CD4-positive, CD25-positive, alpha-beta regulatory T cell (primary cell): Measurements from ENCODE around the gene ADORA1. TPM values are rescaled to one million over a fixed set of nuclear protein-coding genes. Genes with fewer than 3 reads are reported as not detected.

Experiments
- ATAC-seq, 2 donors: fragments of 150-1000 bp; cut with Tn5 transposase; one replicate each; pipeline ENCODE4 v1.10.0; 2021; ENCODE audit warnings: low read depth in 2 of 2, moderate number of reproducible peaks in 2 of 2, moderate library complexity in 1 of 2
- DNase-seq, 3 donors: peaks; one replicate each; pipeline versions ENCODE4 v3.0.0 to v3.0.0-alpha.2; 2012 to 2022; ENCODE audit warnings: mixed read lengths in 1 of 3
- H3K27ac ChIP-seq: one replicate; pipeline ENCODE4 v1.7.0; 2013; ENCODE audit warnings: mild to moderate bottlenecking, low read length; ENCODE audit not compliant: insufficient read depth, poor library complexity, severe bottlenecking
- H3K27me3 ChIP-seq: one replicate; pipeline ENCODE4 v1.7.0; 2013; ENCODE audit warnings: low read length; ENCODE audit not compliant: control insufficient read depth, insufficient read depth
- H3K36me3 ChIP-seq: one replicate; pipeline ENCODE4 v1.7.0; 2013; ENCODE audit warnings: mild to moderate bottlenecking, low read length, moderate library complexity; ENCODE audit not compliant: control insufficient read depth, insufficient read depth
- H3K4me1 ChIP-seq: 2 replicates; pipeline ENCODE4 v1.7.0; 2013; ENCODE audit warnings: mild to moderate bottlenecking, low read length; ENCODE audit not compliant: insufficient read depth, control insufficient read depth, poor library complexity, severe bottlenecking
- H3K4me3 ChIP-seq: one replicate; pipeline ENCODE4 v1.7.0; 2013; ENCODE audit warnings: low read depth, mild to moderate bottlenecking, low read length, moderate library complexity
- H3K9me3 ChIP-seq, 2 experiments: 1 replicate in 1 of 2; 2 replicates in 1 of 2; pipeline ENCODE4 v1.7.0; 2013; ENCODE audit warnings: low read length in 2 of 2, mild to moderate bottlenecking in 1 of 2, moderate library complexity in 1 of 2; ENCODE audit not compliant: control insufficient read depth in 2 of 2
- H3K27ac Mint-ChIP-seq, 3 donors: one replicate each; pipeline ENCODE4 v1.8.0; 2020 to 2022; ENCODE audit warnings: mild to moderate bottlenecking in 3 of 3, mixed read lengths in 3 of 3, moderate library complexity in 2 of 3
- H3K27me3 Mint-ChIP-seq: one replicate; pipeline ENCODE4 v1.8.0; 2022; ENCODE audit warnings: mild to moderate bottlenecking, mixed read lengths
- H3K36me3 Mint-ChIP-seq: one replicate; pipeline ENCODE4 v1.8.0; 2020; ENCODE audit warnings: mixed read lengths
- H3K4me1 Mint-ChIP-seq, 4 donors: one replicate each; pipeline ENCODE4 v1.8.0; 2020 to 2022; ENCODE audit warnings: mixed read lengths in 4 of 4, mild to moderate bottlenecking in 1 of 4
- H3K4me3 Mint-ChIP-seq, 4 donors: one replicate each; pipeline ENCODE4 v1.8.0; 2020 to 2022; ENCODE audit warnings: mild to moderate bottlenecking in 4 of 4, mixed read lengths in 4 of 4, moderate library complexity in 3 of 4
- H3K9me3 Mint-ChIP-seq, 7 donors: one replicate each; pipeline ENCODE4 v1.8.0; 2020 to 2022; ENCODE audit warnings: mixed read lengths in 7 of 7, mild to moderate bottlenecking in 3 of 7, moderate library complexity in 2 of 7
- polyA plus RNA-seq, 4 donors: library from polyadenylated mRNA; unstranded; fragments of 300-500 nt; fragmentation: Illumina TruSeq; gene quantifications; one replicate each; pipeline ENCODE4 v1.2.3, GENCODE V29; 2021
- total RNA-seq: library from RNA; stranded (reverse); gene quantifications from one replicate; pipeline ENCODE4 v1.2.3, GENCODE V29; 2022

Gene ADORA1
- total and polyA plus RNA-seq, 5 donors from 2014 or later: not detected

DNA sequence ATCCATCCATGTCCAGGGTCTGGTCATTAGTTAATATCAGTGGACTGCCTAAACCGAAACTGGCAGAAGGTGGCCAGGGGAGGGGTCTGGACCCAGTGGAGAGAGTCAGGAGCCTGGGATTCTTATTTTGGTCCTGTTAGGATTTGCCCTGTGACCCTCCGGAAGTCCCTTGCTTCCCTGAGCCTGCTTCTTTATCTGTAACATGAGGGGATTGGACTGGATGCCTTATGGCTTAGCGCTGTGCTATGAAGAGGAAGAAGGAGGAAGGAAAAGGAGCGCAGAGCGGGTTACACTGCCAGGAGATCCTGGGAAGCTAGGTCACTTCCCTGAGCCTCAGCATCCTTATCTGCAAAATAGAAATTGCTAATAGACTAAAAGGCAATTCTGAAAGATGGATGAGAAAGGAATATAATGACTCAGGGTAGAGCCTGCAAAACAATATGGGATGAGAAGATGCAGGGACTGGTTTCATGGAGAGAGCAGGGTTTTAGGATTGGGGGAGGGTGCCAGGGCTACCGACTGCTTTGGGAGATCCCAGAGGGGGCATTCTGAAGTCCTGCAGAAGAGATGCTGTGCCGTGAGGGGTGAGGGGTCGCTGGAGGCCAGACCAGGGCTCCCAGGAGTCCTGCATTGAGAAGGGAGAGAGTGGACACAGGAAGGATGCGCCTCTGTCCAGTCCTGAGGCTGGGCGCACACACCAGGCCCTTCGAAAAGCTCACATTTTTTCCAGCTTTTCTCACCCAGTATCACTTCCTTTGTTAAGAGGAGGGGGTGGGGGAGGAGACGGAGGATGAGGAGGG is 460 bp upstream of the ADORA1 start:
- Mint-ChIP-seq H3K4me3 (peak overlapping the region in 2 of 4 donors; percentile 24 to 41), H3K27me3 (peaks cover 44% of the 10 kb centered on the region), H3K36me3 (no peaks in the 10 kb centered on the region), H3K4me1 (peaks cover 0 to 10% (median 3%) of the 10 kb centered on the region in 4 donors), H3K9me3 (peaks cover 0 to 1% (median 0%) of the 10 kb centered on the region in 7 donors), H3K27ac (peak overlapping the region in 1 of 3 donors; percentile 29)
- Histone ChIP-seq H3K9me3 (no peaks in the 10 kb centered on the region), H3K4me3 (no peak overlapping the region), H3K4me1 (no peaks in the 10 kb centered on the region), H3K27ac (no peak overlapping the region), H3K27me3 (peaks cover 4% of the 10 kb centered on the region), H3K36me3 (no peaks in the 10 kb centered on the region)
- ATAC-seq (no peak), DNase-seq (no peak)

DNA sequence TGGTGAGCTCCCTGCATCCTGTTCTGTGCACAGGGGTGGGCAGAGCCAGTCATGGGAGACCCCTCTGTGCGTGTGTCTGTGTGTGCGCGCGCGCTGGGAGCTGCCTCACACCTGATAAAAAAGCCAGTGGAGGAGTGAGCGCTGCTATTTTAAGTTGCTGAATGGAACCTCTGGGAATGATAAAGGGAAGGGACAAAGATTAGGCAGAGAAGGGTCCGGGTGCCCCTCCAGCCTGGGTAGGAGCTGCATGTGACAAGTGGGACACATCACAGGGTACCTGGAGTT is 847 bp downstream of the ADORA1 start:
- peaks cover 4% of the 10 kb centered on the region for H3K27me3 ChIP-seq
- H3K4me3 Mint-ChIP-seq: no peak overlapping the region
- no peak overlapping the region for H3K27ac ChIP-seq
- H3K27me3 Mint-ChIP-seq: peaks cover 39% of the 10 kb centered on the region
- H3K4me3 ChIP-seq: no peak overlapping the region
- peaks cover 0 to 1% (median 0%) of the 10 kb centered on the region in 7 donors for H3K9me3 Mint-ChIP-seq
- H3K27ac Mint-ChIP-seq: no peak overlapping the region
- H3K4me1 Mint-ChIP-seq: peaks cover 0 to 10% (median 3%) of the 10 kb centered on the region in 4 donors
- H3K9me3 ChIP-seq: no peaks in the 10 kb centered on the region
- H3K36me3 ChIP-seq: no peaks in the 10 kb centered on the region
- H3K4me1 ChIP-seq: no peaks in the 10 kb centered on the region
- DNase-seq: no peak
- ATAC-seq: no peak
- H3K36me3 Mint-ChIP-seq: no peaks in the 10 kb centered on the region

DNA sequence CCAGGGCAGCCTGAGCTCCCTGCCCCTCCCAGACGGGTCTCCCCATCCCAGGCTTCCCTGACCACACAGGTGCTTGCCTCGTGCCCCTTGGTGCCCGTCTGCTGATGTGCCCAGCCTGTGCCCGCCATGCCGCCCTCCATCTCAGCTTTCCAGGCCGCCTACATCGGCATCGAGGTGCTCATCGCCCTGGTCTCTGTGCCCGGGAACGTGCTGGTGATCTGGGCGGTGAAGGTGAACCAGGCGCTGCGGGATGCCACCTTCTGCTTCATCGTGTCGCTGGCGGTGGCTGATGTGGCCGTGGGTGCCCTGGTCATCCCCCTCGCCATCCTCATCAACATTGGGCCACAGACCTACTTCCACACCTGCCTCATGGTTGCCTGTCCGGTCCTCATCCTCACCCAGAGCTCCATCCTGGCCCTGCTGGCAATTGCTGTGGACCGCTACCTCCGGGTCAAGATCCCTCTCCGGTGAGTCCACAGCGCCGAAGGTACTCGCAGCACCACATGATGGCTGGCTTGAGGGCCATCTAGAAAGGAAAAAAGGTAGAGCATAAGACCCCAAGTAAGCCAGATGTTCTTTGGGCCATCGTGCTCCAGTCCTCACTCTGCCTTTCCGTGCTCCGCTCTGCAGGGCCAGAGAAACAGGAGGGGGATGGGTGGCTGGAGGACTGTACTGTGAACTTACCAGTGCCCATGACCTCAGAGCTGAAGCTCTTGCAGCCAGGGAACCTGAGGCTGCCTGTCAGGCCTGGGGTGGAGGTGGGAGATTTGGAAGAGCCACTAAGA is 1.4 kb downstream of the ADORA1 start:
- peaks cover 35% of the 10 kb centered on the region for H3K27me3 Mint-ChIP-seq
- no peak for ATAC-seq
- peaks cover 4% of the 10 kb centered on the region for H3K27me3 ChIP-seq
- H3K4me3 Mint-ChIP-seq: no peak overlapping the region
- H3K27ac Mint-ChIP-seq: no peak overlapping the region
- no peaks in the 10 kb centered on the region for H3K36me3 Mint-ChIP-seq
- no peak for DNase-seq
- peaks cover 0 to 7% (median 3%) of the 10 kb centered on the region in 4 donors for H3K4me1 Mint-ChIP-seq
- no peak overlapping the region for H3K27ac ChIP-seq
- no peaks in the 10 kb centered on the region for H3K36me3 ChIP-seq
- no peaks in the 10 kb centered on the region for H3K9me3 Mint-ChIP-seq
- no peaks in the 10 kb centered on the region for H3K9me3 ChIP-seq
- H3K4me1 ChIP-seq: no peaks in the 10 kb centered on the region
- H3K4me3 ChIP-seq: no peak overlapping the region

DNA sequence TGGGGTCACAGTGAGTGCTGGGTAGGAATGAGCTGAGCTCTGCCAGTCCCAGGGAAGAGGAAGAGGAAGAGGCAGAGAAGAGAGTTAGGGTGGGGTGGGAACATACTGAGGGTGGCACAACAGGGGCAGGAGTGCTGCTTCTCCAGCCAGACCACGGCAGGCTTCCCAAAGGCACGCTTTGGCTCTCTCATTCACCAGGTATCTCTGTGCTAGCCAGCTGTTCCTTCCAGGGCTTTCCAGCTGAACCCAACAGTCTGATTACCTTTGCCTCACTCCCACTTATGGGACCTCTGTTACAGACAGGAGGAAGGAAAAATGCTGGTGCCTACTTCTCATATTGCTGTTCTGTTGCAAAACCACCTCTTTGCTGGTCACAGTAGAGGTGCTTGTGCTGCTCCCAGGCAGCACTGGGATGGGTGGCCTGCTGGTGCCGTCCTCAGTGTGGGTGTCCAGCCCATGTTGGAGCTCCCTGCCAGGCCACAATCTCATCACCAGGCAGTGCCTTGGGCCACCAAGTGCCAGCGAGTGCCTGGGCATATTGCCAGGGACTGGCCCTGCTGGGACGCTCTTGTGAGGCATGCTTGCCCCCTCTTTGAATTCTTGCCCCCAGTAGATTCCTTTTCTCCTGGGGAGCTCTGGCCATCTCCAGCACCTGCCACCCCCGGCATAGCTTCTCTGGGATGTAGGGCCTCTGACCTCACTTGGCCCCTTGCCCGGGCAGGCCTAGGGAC is 2.1 kb downstream of the ADORA1 start:
- Histone ChIP-seq H3K9me3 (no peaks in the 10 kb centered on the region), H3K36me3 (no peaks in the 10 kb centered on the region), H3K4me1 (no peaks in the 10 kb centered on the region), H3K27me3 (peaks cover 4% of the 10 kb centered on the region), H3K4me3 (no peak overlapping the region), H3K27ac (no peak overlapping the region)
- H3K4me3 Mint-ChIP-seq: no peak overlapping the region
- no peak for ATAC-seq
- DNase-seq: no peak
- no peaks in the 10 kb centered on the region for H3K36me3 Mint-ChIP-seq
- H3K9me3 Mint-ChIP-seq: peaks cover 0 to 1% (median 0%) of the 10 kb centered on the region in 7 donors
- peaks cover 0 to 5% (median 3%) of the 10 kb centered on the region in 4 donors for H3K4me1 Mint-ChIP-seq
- peaks cover 34% of the 10 kb centered on the region for H3K27me3 Mint-ChIP-seq
- no peak overlapping the region for H3K27ac Mint-ChIP-seq

DNA sequence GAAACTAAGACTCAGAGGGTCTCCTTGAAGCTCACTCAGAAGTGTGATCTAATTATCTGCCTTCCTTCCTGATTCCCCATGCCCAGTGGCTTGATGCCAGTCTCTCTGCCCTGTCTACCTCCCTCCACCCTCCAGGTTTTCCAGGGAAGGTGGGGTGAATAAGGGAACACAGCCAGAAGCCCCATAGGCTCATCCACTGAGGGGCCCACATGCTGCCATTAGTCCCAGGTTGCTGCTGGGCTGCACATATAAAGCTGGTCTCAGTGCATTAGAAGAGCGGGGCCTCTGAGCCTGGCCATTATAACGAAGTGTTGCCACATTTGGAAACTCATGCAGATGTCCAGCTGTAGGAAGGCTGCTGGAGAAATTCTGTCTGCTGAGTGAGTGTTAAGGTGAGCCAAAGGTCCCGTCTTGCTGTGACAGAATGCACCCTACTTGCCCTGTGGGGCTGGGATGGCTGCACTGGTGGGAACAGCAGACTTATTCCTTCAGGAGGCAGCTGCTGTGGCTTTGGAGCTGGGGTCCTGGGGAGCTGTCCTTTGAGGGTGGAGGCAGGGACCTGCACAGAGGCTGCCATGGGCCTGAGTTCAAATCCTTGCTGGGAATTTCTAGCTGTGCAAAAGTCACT is 2.9 kb downstream of the ADORA1 start:
- Mint-ChIP-seq H3K27ac (no peak overlapping the region), H3K27me3 (peaks cover 31% of the 10 kb centered on the region), H3K4me1 (peaks cover 0 to 5% (median 3%) of the 10 kb centered on the region in 4 donors), H3K36me3 (no peaks in the 10 kb centered on the region), H3K9me3 (peaks cover 0 to 1% (median 0%) of the 10 kb centered on the region in 7 donors), H3K4me3 (no peak overlapping the region)
- Histone ChIP-seq H3K4me3 (no peak overlapping the region), H3K27me3 (peaks cover under 1% of the 10 kb centered on the region), H3K9me3 (no peaks in the 10 kb centered on the region), H3K27ac (no peak overlapping the region), H3K36me3 (no peaks in the 10 kb centered on the region), H3K4me1 (no peaks in the 10 kb centered on the region)
- DNase-seq (no peak), ATAC-seq (no peak)

DNA sequence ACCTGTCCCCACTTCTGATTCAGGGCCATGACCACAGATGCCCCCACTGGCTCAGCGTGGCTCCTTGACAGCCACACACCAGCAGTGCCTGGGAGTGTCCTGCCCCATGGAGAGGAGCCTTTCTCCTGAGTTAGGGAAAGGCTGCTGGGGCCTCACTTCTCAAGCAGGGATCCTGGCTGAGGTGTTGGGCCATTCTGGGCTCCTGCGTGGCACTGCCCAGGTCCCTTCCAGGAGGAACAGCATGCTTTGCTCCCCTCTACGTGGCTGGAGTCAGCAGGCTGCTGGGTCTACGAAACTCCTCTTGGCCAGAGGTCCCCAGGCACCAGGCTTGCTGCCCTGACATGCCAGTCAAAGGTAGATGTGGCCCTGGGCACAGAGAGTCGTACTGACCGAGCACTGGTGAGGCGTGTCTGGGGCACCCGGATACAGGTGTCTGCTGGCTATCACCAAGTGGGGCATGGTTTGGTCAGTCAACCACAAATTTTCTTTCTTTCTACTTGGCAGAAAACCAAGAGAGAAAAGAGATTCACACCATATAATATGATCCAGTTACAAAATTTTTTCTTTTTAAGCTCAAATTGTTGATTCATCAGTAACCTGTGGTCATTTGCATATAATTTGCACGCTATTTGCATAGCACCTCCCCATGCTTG is 4.1 kb downstream of the ADORA1 start:
- H3K27ac Mint-ChIP-seq: no peak overlapping the region
- H3K4me1 Mint-ChIP-seq: peaks cover 0 to 5% (median 3%) of the 10 kb centered on the region in 4 donors
- no peaks in the 10 kb centered on the region for H3K36me3 ChIP-seq
- H3K27me3 Mint-ChIP-seq: peaks cover 25% of the 10 kb centered on the region
- no peaks in the 10 kb centered on the region for H3K9me3 ChIP-seq
- H3K4me1 ChIP-seq: no peaks in the 10 kb centered on the region
- DNase-seq (no peak), ATAC-seq (no peak)
- H3K9me3 Mint-ChIP-seq: peaks cover 0 to 1% (median 0%) of the 10 kb centered on the region in 7 donors
- H3K4me3 Mint-ChIP-seq: no peak overlapping the region
- no peak overlapping the region for H3K27ac ChIP-seq
- H3K36me3 Mint-ChIP-seq: no peaks in the 10 kb centered on the region
- H3K27me3 ChIP-seq: no peaks in the 10 kb centered on the region
- H3K4me3 ChIP-seq: no peak overlapping the region
